Nephron progenitor cell (in vitro differentiated cells): ENCODE measurements around the gene RAI1.
A peak's percentile ranks its signal among the peaks of the same experiment; 100 is the strongest.

Experiments used
- DNase-seq: peaks from one replicate; pipeline ENCODE4 v3.0.0; 2021
- H3K27ac Mint-ChIP-seq: 2 replicates; pipeline ENCODE4 v1.8.0; 2021; ENCODE audit warnings: mild to moderate bottlenecking, moderate library complexity, mixed read lengths
- H3K27me3 Mint-ChIP-seq: 2 replicates; pipeline ENCODE4 v1.8.0; 2021; ENCODE audit warnings: mild to moderate bottlenecking, low read depth, mixed read lengths; ENCODE audit not compliant: poor library complexity
- H3K36me3 Mint-ChIP-seq: 2 replicates; pipeline ENCODE4 v1.8.0; 2021; ENCODE audit warnings: low read depth, mixed read lengths
- H3K4me1 Mint-ChIP-seq: 2 replicates; pipeline ENCODE4 v1.8.0; 2021; ENCODE audit warnings: mixed read lengths
- H3K4me3 Mint-ChIP-seq: 2 replicates; pipeline ENCODE4 v1.8.0; 2021; ENCODE audit warnings: mild to moderate bottlenecking, moderate library complexity, mixed read lengths
- H3K9me3 Mint-ChIP-seq: 2 replicates; pipeline ENCODE4 v1.8.0; 2021; ENCODE audit warnings: mild to moderate bottlenecking, moderate library complexity, mixed read lengths
- CTCF ChIP-seq: fragments of 200-600 bp; sonication (generic); IDR thresholded peaks from 2 replicates; pipeline ENCODE4 v1.5.0; 2021; ENCODE audit warnings: antibody characterized with exemption

The RAI1 gene

GRCh38 chr17:17833658-17834357 lies 152.6 kb downstream of the RAI1 start:
- H3K4me3 Mint-ChIP-seq, result no peak overlapping the region
- peaks cover 74% of the 10 kb centered on the region for H3K4me1 Mint-ChIP-seq
- no peaks in the 10 kb centered on the region for H3K9me3 Mint-ChIP-seq
- H3K36me3 Mint-ChIP-seq, result peaks cover 12% of the 10 kb centered on the region
- peaks cover 7% of the 10 kb centered on the region for H3K27me3 Mint-ChIP-seq
- TF ChIP-seq CTCF, result no peak
- no peak overlapping the region for H3K27ac Mint-ChIP-seq
- no peak for DNase-seq

- Mint-ChIP-seq H3K27ac (no peak overlapping the region), H3K9me3 (no peaks in the 10 kb centered on the region), H3K4me3 (peak overlapping the region; percentile 58), H3K27me3 (peaks cover 7% of the 10 kb centered on the region), H3K4me1 (peaks cover 76% of the 10 kb centered on the region), H3K36me3 (peaks cover 12% of the 10 kb centered on the region)
- TF ChIP-seq CTCF, result no peak
- no peak for DNase-seq
Measured at GRCh38 chr17:17834974-17835373, 153.7 kb downstream of the RAI1 start.

- Mint-ChIP-seq H3K4me1 (peaks cover 76% of the 10 kb centered on the region), H3K27ac (peak overlapping the region; percentile 66), H3K36me3 (peaks cover 12% of the 10 kb centered on the region), H3K27me3 (peaks cover 7% of the 10 kb centered on the region), H3K9me3 (no peaks in the 10 kb centered on the region), H3K4me3 (peak overlapping the region; percentile 83)
- no peak for TF ChIP-seq CTCF
- no peak for DNase-seq
Measured at GRCh38 chr17:17835415-17836249, 154.4 kb downstream of the RAI1 start.

GRCh38 chr17:17836250-17836817 lies 155.1 kb downstream of the RAI1 start:
- Mint-ChIP-seq H3K36me3 (peaks cover 12% of the 10 kb centered on the region), H3K4me1 (peaks cover 76% of the 10 kb centered on the region), H3K27ac (peak overlapping the region; percentile 66), H3K9me3 (no peaks in the 10 kb centered on the region), H3K27me3 (peaks cover 7% of the 10 kb centered on the region), H3K4me3 (peak overlapping the region; percentile 83)
- DNase-seq, result peak; percentile 99
- no peak for TF ChIP-seq CTCF

- H3K36me3 Mint-ChIP-seq, result peaks cover 12% of the 10 kb centered on the region
- peak within 1 kb of the TSS; percentile 90 for H3K4me3 Mint-ChIP-seq
- peak within 1 kb of the TSS; percentile 97 for H3K27ac Mint-ChIP-seq
- DNase-seq, result peak; percentile 78
- H3K4me1 Mint-ChIP-seq, result peaks cover 74% of the 10 kb centered on the region
- no peak for TF ChIP-seq CTCF
- H3K27me3 Mint-ChIP-seq, result peaks cover 7% of the 10 kb centered on the region
- H3K9me3 Mint-ChIP-seq, result no peaks in the 10 kb centered on the region
Measured at GRCh38 chr17:17836818-17837379, 155.6 kb downstream of the RAI1 start, which contains the start of gene SREBF1. TSS of gene SREBF1 (minus strand) at chr17:17836986. CDS start at chr17:17836817, 169 bp downstream.
